Spinal cord (tissue), 10 donors: ENCODE measurements around the gene MTERF4. TPM values are rescaled to one million over a fixed set of nuclear protein-coding genes. Genes with fewer than 3 reads are reported as not detected.
"Not testable (repeated sequence)": the region's sequence is repeated elsewhere in the genome, so short reads cannot be mapped to it uniquely, and the experiment has no call there.

Experiments
- DNase-seq, 6 donors: peaks; one replicate each; pipeline versions ENCODE4 v3.0.0 to v3.0.0-alpha.2; 2013 to 2015; ENCODE audit warnings: low spot score in 6 of 6, low read depth in 4 of 6
- H3K27ac ChIP-seq: one replicate; pipeline ENCODE4 v1.5.1; 2013; ENCODE audit warnings: low read depth, low read length, control low read depth
- H3K27me3 ChIP-seq: one replicate; pipeline ENCODE4 v1.6.1; 2013; ENCODE audit warnings: low read length; ENCODE audit not compliant: control insufficient read depth, insufficient read depth
- H3K36me3 ChIP-seq: one replicate; pipeline ENCODE4 v1.6.1; 2013; ENCODE audit warnings: low read length; ENCODE audit not compliant: control insufficient read depth, insufficient read depth
- H3K4me1 ChIP-seq: one replicate; pipeline ENCODE4 v1.6.1; 2013; ENCODE audit warnings: low read length; ENCODE audit not compliant: control insufficient read depth, insufficient read depth
- H3K4me3 ChIP-seq: one replicate; pipeline ENCODE4 v1.5.1; 2013; ENCODE audit warnings: low read depth, low read length, control low read depth
- H3K9me3 ChIP-seq: one replicate; pipeline ENCODE4 v1.6.1; 2013; ENCODE audit warnings: low read length; ENCODE audit not compliant: control insufficient read depth, insufficient read depth
- WGBS: methylation state at CpG from one replicate; pipeline ENCODE4 v1.1.5; 2013; ENCODE audit warnings: missing lambda C conversion rate; ENCODE audit not compliant: insufficient coverage; 5-methylcytosine and 5-hydroxymethylcytosine counted together
- polyA plus RNA-seq, 2 donors: library from polyadenylated mRNA; unstranded; fragments of 120-200 nt; gene quantifications; one replicate each; pipeline ENCODE4 v1.2.1, GENCODE V29; 2013; ENCODE audit not compliant: insufficient read length in 2 of 2
- total RNA-seq, 2 donors: library from RNA; depleted of rRNA in 1 of 2; stranded (reverse); fragments of 120-200 nt in 1 of 2; fragments of >200 nt in 1 of 2; gene quantifications; one replicate each; pipeline versions ENCODE4 v1.2.3 to v1.2.4, GENCODE V29; 2013 to 2014
- donor health status: healthy.

Gene MTERF4
- total and polyA plus RNA-seq, 4 donors, result 41.8 to 68.2 (median 51.5) TPM

- peaks cover 69% of the 10 kb centered on the region for H3K36me3 ChIP-seq
- H3K4me1 ChIP-seq, H3K9me3 ChIP-seq, H3K27me3 ChIP-seq, DNase-seq, H3K27ac ChIP-seq, H3K4me3 ChIP-seq: not testable (repeated sequence)
- WGBS, result 86% methylated on average over 8 of the region's 10 CpGs
These were observed 8.8 kb downstream of the MTERF4 start for GRCh38 chr2:241093133-241093781.

GRCh38 chr2:241092677-241093076 lies 9.4 kb downstream of the MTERF4 start:
- Histone ChIP-seq H3K4me3 (no peak overlapping the region), H3K27ac (no peak overlapping the region), H3K27me3 (no peaks in the 10 kb centered on the region), H3K9me3 (no peaks in the 10 kb centered on the region), H3K36me3 (peaks cover 75% of the 10 kb centered on the region), H3K4me1 (no peaks in the 10 kb centered on the region)
- DNase-seq, result no peak
- WGBS, result 60% methylated on average over 6 of the region's 8 CpGs

GRCh38 chr2:241091734-241092445 lies 10.2 kb downstream of the MTERF4 start:
- H3K4me1 ChIP-seq, result no peaks in the 10 kb centered on the region
- H3K27me3 ChIP-seq, result no peaks in the 10 kb centered on the region
- 92% methylated on average over 20 of the region's 22 CpGs for WGBS
- H3K9me3 ChIP-seq, result no peaks in the 10 kb centered on the region
- H3K36me3 ChIP-seq, result peaks cover 76% of the 10 kb centered on the region
- no peak for DNase-seq
- no peak overlapping the region for H3K4me3 ChIP-seq
- H3K27ac ChIP-seq, result no peak overlapping the region

- H3K27ac ChIP-seq, result no peak overlapping the region
- no peak for DNase-seq
- H3K4me3 ChIP-seq, result no peak overlapping the region
- no peaks in the 10 kb centered on the region for H3K27me3 ChIP-seq
- H3K9me3 ChIP-seq, result no peaks in the 10 kb centered on the region
- 72% methylated on average over 8 of the region's 10 CpGs for WGBS
- H3K4me1 ChIP-seq, result no peaks in the 10 kb centered on the region
- H3K36me3 ChIP-seq, result peaks cover 76% of the 10 kb centered on the region
These were observed 10.9 kb downstream of the MTERF4 start for GRCh38 chr2:241091201-241091600.

GRCh38 chr2:241088791-241089732 lies 13.0 kb downstream of the MTERF4 start:
- WGBS, result 74% methylated on average over 15 of the region's 20 CpGs
- no peak overlapping the region for H3K27ac ChIP-seq
- no peak for DNase-seq
- H3K9me3 ChIP-seq, result peaks cover 1% of the 10 kb centered on the region
- H3K27me3 ChIP-seq, result no peaks in the 10 kb centered on the region
- H3K4me3 ChIP-seq, result no peak overlapping the region
- H3K4me1 ChIP-seq, result no peaks in the 10 kb centered on the region
- H3K36me3 ChIP-seq, result peaks cover 61% of the 10 kb centered on the region

GRCh38 chr2:241088376-241088775 lies 13.7 kb downstream of the MTERF4 start:
- no peaks in the 10 kb centered on the region for H3K4me1 ChIP-seq
- peaks cover 1% of the 10 kb centered on the region for H3K9me3 ChIP-seq
- WGBS, result 84% methylated on average over 8 of the region's 8 CpGs
- no peak overlapping the region for H3K27ac ChIP-seq
- no peaks in the 10 kb centered on the region for H3K27me3 ChIP-seq
- H3K36me3 ChIP-seq, result peaks cover 58% of the 10 kb centered on the region
- DNase-seq, result no peak
- no peak overlapping the region for H3K4me3 ChIP-seq

GRCh38 chr2:241087420-241088268 lies 14.4 kb downstream of the MTERF4 start:
- peak in 1 of 6 donors; percentile 22 for DNase-seq
- Histone ChIP-seq H3K27me3 (no peaks in the 10 kb centered on the region), H3K9me3 (peaks cover 1% of the 10 kb centered on the region), H3K27ac (no peak overlapping the region), H3K4me1 (no peaks in the 10 kb centered on the region), H3K36me3 (peaks cover 52% of the 10 kb centered on the region), H3K4me3 (no peak overlapping the region)
- WGBS, result 93% methylated on average over 17 of the region's 29 CpGs

GRCh38 chr2:241084856-241085444 lies 17.1 kb downstream of the MTERF4 start:
- Histone ChIP-seq H3K27me3 (no peaks in the 10 kb centered on the region), H3K4me1 (no peaks in the 10 kb centered on the region), H3K4me3 (no peak overlapping the region), H3K36me3 (peaks cover 45% of the 10 kb centered on the region), H3K27ac (no peak overlapping the region), H3K9me3 (peaks cover 1% of the 10 kb centered on the region)
- DNase-seq, result no peak
- 100% methylated on average over 2 of the region's 4 CpGs for WGBS

GRCh38 chr2:241083091-241083415 lies 19.0 kb downstream of the MTERF4 start:
- Histone ChIP-seq H3K27me3 (no peaks in the 10 kb centered on the region), H3K27ac (no peak overlapping the region), H3K4me3 (no peak overlapping the region), H3K9me3 (peaks cover 1% of the 10 kb centered on the region), H3K36me3 (peaks cover 28% of the 10 kb centered on the region), H3K4me1 (no peaks in the 10 kb centered on the region)
- WGBS, result 78% methylated on average over 5 of the region's 5 CpGs
- no peak for DNase-seq
